HL-60/S4 (cell line): Measurements from ENCODE around the gene COMMD4.
"Not testable (repeated sequence)": the region's sequence is repeated elsewhere in the genome, so short reads cannot be mapped to it uniquely, and the experiment has no call there.

Experiments
- in situ Hi-C: fragments of 300-500 bp; cut with MboI; formaldehyde crosslinking; loops from 2 replicates; pipeline ENCODE4 v1.14.3; 2022; ENCODE audit warnings: low sequenced_read_pairs

COMMD4 gene

DNA sequence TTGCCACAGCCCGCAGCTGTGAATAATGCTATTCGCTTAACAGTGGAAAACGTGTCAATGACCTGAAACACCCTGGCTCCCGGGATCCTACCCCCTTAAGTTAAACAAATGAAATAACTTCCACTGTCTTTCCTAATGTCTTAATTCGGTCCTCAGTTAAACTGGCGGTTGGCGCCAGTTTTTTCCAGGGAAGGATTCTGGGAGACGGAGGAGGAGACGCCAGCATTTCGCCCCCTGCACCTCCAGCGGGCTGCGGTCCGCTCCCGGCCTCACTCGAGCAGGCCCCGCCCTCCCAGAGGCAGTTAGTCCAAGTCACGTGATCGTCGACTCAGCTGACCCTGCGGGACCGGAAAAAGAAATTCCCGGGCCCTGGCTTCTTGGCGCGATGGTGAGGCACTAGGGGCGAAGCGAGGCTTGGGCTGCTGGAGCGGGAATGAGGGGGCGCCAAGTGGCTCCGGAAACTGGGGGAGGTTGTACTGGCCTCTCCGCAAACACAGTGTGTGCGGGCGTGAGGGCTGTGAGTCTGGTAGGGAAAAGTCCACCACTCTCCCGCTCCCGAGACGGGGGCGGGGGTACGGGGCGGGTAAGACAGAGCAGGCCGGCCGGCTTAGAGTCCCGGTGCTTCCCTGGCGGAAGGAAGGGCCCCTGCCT is at the start of gene COMMD4:
COMMD4 (plus strand) TSS at position 359 of the 651 bp plus-strand sequence; CDS start at position 386, 27 bp downstream.
- in situ Hi-C loops = no loop called here

DNA sequence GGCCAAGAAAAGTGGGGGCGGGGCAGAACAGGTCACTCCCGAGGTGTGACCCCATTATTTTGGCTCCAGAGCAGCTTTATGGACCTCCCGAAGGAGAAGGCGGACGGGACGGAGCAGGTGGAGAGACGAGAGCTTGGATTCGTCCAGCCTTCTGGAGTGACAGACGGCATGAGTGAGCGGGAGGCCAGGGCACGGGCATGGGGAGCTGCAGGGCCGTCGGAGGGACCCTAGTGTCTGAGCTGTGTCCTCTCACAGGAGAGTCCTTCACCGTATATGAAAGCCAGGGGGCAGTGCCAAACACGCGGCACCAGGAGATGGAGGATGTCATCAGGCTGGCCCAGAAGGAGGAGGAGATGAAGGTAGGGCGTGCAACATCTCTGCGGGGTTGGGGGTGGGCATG is 42.2 kb upstream of the COMMD4 start:
- in situ Hi-C loops = not testable (repeated sequence)

DNA sequence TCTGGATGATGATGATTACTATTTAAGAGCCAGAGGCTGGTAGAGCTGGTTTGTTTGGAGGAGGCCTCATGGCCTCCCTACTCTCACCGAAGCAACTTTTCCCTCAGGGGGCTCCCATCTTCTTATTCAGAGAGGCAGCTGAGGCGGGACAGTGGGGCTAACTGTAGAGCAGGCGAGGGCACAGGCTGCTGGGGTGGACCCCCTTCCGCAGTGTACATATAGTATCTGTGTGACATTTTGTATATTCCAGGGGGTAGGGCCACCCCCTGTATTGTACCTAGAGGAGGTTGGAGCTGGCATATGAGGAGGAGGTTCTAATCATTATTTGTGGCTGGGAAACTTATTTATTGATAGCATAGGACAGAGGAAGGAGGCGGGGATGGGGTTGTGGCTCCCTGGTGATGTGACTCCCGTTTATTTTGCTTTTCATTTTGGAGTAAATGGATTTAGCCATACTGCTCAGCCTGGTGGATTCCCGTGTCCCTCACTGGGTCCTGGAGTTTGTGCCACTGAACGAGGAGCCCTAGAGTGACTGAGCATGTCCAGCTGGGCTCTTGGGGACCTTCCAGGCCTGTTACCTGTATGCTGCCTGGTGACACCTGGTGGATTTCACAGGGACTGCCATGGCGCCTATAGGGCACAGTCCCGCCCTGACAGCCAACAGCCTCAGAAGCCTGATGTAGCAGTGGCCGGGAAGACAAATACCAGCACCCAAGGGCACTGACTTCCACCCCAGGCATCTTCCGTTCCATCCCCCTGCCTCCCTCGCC is 37.1 kb upstream of the COMMD4 start:
- in situ Hi-C loops = not testable (repeated sequence)

DNA sequence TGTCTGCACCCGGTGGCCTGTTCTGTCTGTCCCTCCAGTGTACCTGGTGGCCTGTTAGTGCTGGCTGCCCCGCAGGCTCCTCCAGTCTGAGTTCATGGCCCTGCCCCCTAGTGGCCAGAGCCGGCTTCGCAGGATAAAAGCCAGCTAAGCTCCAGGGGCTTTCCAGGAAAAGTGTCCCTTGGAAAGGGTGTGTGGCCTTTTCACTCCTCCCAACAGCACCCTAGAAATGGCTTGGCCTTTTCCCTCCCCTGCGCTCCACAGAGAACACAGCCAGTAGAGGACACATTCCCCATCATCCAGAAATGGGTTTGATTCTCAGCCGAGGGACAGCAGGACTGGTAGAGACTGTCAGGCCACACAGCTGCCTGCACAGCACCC is 36.6 kb upstream of the COMMD4 start:
- in situ Hi-C loops = not testable (repeated sequence)

DNA sequence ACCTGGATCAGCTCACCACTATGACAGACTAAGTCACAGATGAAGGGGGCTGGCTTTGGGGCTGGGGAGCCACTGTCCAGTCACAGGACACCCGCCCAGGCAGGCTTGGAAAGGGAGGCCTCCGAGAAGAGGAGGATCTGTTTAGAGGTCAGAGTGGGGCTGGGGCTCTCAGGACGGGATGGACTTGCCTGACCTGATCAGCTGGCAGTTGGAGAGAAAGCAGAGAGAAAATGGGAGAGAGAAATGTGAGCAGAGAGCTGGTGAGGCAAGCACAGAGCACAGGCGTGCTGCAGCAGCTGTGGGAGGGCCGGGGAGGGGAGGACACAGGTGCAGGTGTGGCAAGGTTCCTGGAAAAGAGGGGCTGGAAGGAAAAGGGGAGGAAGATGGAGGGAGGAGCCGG is 35.8 kb upstream of the COMMD4 start:
- in situ Hi-C loops = loop anchor here (25.0 kb wide), 1 partner anchor 1238 kb away; no protein-coding TSS in a partner anchor

DNA sequence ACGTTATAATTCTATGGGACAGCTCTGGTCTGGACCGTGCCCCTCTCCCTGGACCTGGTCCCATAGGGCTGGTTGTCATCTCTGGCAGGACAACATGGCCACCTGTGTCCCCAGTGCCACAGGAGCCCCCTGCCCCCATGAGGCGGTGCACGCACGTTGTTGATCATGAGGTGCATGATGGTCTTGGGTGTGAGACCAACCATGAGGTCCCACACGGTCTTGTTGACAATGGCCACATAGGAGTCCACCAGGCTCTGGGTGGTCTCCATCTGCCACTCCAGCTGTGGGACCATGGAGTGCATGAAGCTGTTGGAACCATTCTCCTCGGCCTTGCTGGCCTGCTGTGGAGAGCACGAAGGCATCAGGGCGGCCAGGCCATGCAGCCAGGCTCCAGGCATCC is 33.5 kb upstream of the COMMD4 start:
- in situ Hi-C loops = loop anchor here (25.0 kb wide), 1 partner anchor 1240 kb away; no protein-coding TSS in a partner anchor

DNA sequence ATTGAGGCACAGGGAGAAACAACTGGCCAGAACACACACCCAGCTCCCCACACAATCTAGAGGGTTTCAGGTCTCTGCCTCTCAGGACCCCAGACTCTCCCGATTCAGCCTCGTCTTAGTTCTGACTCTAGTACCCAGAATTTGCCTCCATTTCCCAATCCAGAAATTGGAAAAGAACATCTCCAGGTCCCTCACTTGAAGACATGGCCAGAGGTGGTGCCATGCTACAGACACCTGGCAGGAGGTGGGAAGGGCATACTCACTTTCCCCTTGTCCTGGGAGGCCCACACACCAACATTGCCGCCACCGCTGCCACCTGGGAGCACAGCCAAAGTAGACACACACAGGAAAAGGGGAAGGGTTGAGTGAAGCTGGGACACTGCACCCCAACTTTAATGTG is 33.1 kb upstream of the COMMD4 start:
- in situ Hi-C loops = loop anchor here (25.0 kb wide), 1 partner anchor 1240 kb away; no protein-coding TSS in a partner anchor

DNA sequence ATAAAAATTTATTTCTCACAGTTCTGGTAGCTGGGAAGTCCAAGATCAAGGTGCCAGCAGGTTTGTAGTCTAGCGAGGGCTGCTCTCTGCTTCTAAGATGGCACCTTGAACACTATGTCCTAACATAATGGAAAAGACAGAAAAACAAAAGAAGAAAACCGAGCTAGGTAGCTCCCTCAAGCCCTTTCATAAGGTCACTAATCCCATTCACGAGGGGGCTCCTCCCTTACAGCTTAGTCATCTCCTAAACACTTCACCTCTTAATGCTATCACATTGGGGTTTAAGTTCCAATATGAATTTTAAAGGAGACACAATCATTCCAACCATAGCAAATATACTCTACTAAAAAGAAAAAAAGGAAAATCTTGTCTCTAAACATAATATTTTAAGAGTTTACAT is 29.7 kb upstream of the COMMD4 start:
- in situ Hi-C loops = loop anchor here (25.0 kb wide), 1 partner anchor 1244 kb away; no protein-coding TSS in a partner anchor

DNA sequence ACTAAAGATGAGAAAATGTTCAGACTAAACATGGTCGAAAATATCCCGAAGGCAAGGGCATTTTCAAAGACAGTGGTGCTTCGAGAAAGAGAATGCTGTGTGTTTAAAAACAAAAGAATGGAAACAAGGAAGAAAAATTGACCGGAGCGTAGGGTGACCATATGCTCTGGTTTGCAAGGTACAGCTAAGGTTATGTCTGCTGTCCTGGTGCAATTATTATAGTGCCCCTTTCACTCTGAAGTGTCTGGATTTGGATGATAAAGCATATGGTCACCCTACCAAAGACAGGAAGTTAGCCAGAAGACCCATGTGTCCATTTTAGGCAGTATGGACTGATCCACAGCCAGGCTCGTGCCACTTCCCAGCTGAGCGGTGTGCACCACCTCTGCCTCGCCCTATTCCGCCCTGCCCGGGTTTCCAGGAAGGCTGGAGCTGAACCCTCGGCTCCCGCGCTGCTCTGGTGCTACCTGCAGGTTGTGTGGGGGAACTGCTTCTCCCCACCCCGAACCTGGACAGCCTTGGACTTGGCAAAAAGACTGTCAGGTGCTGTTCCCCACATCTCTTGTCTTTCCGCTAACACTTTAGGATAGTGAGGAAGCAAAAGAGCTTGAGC is 28.0 kb upstream of the COMMD4 start:
- in situ Hi-C loops = loop anchor here (25.0 kb wide), 1 partner anchor 1246 kb away; no protein-coding TSS in a partner anchor

DNA sequence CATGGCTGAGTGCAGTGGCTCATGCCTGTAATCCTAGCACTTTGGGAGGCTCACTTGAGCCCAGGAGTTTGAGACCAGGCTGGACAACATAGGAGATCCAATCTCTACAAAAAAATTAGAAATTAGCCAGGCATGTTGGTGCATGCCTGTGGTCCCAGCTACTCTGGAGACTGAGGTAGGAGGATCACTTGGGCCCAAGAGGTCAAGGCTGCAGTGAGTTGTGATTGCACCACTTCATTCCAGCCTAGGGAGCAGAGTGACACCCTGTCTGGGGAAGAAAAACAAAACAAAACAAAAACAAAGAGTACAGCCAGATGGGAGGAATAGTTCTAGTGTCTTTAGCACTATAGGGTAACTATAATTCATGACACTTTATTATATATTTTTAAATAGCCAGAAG is 26.2 kb upstream of the COMMD4 start:
- in situ Hi-C loops = loop anchor here (25.0 kb wide), 1 partner anchor 1247 kb away; no protein-coding TSS in a partner anchor

DNA sequence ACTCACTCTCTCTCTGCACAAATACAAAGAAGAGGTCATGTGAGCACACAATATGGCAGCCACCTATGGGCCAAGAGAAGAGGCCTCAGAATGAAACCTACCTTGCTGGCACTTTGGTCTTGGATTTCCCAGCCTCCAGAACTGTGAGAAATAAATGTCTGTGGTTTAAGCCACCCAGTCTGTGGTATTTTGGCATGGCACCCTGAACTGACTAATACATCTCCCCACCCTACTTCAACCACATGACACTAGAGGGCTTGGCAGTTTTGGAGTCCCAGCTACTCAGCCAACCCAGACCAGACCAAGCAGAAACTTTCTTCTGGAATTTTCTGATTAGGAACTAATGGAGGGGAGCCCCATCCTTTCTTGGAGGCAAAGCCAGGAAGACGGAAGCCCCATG is 23.3 kb upstream of the COMMD4 start:
- in situ Hi-C loops = loop anchor here (25.0 kb wide), 1 partner anchor 1250 kb away; no protein-coding TSS in a partner anchor

DNA sequence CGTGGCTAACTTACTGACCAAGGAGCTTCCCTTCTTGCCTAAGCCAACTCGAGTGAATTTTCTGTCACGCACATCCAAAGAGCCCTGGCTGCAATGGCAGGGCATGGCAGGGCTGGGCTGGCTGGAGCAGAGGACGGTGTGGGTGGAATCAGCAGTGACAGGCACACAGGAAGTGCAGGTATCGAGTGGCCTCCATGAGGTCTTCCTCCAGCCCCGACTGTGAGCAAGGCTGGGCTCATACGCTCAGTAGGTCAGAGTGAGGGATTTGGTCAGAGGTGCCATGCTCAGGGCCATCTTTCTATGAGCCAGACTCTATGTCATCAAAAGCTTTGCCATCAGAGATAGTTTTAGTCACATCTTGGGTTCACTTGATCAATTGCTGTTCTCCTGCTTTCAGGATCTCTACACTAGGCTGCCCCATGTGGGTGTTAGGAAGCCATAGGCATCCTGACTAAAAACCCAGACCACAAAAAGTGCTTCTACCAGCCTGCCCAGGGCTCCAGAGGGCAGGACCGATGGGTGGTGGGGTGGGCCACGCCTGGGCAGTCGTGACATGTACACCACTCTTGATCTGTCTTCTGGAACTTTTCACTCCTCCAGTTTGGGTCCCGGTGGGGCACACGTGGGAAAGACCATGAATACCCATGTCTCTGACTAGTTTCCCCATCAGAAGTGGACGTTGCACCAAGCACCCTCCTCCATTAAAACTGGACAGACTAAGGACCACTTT is 22.6 kb upstream of the COMMD4 start:
- in situ Hi-C loops = loop anchor here (25.0 kb wide), 1 partner anchor 1251 kb away; no protein-coding TSS in a partner anchor

DNA sequence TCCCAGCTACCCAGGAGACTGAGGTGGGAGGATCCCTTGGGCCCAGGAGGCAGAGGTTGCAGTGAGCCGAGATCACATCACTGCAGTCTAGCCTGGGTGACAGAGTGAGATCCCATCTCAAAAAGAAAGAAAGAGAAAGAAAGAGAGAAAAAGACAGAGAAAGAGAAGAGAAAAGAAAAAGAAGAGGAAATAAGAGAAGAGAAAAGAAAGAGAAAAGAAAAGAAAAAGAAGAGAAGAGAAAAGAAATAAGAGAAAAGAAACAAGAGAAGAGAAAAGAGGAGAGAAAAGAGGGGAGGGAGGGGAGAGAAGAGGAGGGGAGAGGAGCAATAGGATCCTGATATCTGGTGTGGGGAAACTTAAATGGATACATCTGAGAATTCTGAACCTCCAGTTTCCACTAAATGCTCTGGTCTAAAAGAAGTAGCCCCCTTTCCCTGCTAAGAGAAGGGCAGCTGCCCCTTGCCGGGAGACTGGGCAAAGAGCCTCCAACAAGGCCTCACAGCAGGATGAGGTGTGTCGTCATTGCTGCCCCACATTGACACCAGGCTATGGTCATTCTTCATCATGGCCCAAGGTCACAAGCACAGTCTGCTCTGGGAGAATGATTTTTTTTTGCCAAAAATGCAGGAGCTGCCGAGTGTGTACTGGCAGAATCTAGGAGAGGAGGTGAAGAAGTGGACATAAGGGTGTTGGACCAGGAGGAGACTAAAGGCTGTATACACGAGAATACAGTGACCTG is 21.1 kb upstream of the COMMD4 start:
- in situ Hi-C loops = loop anchor here (25.0 kb wide), 1 partner anchor 1252 kb away; no protein-coding TSS in a partner anchor

DNA sequence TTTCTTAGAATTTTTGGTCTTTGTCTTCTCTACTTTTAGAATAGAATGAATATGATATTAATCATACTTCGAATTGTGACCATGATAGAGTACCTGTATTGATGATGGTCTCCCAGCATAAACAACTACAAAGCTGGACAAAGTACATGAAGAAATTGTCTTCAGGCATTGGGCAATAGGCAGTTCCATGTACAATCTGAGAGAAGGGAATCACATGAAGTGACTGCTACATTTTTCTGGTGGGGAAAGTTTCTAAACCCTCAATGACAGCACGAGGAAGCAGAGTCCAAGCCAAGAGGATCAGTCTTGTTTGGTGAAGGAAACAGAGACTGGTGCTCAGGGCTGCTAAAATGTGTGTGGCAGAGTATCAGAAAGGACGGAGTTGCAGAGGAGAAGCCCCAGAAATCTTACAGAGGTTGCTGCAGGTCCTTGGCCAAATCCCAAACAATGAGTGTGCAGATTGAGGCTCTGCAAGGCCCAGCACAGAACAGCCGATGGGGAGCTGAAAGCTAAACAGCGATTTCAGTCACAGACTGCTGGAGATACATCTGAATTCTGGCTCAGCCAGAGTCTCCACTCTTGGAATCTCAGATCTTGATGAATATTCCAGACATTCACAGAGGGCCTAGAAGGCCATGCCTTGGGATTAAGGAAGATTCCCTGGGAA is 16.5 kb upstream of the COMMD4 start:
- in situ Hi-C loops = loop anchor here (25.0 kb wide), 1 partner anchor 1257 kb away; no protein-coding TSS in a partner anchor

DNA sequence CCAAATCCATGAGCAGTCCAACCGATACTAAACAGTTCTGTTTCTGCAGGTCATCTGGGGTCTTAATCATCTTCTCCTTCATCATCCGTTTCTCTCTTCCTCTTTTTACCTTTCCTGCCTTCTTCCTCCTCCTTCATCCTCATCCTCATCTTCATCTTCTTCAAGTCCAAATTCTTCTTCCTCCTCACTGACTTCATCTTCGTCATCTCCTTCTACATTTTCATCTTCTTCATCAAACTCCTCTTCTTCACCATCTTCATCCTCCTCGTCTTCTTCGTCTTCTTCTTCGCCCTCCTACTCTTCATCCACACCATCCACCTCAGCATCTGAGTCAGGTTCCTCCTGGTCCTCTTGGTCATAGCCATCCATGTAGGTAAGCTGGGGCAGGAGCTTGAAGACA is 14.2 kb upstream of the COMMD4 start:
- in situ Hi-C loops = loop anchor here (25.0 kb wide), 1 partner anchor 1259 kb away; no protein-coding TSS in a partner anchor

DNA sequence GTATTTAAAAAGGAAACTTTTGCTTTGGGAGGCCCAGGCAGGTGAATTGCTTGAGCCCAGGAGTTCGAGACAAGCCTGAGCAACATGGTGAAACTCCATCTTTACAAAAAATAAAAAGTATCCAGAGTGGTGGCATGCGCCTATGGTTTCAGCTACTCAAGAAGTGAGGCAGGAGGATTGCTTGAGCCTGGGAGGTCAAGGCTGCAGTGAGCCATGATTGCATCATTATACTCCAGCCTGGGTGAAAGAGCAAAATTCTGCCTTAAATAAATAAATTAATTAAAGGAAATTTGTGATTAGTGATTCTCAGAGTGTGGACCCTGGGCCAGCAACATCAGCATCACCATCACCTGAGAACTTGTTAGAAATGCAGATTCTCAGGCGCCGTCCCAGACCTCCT is 9.9 kb upstream of the COMMD4 start:
- in situ Hi-C loops = no loop called here

DNA sequence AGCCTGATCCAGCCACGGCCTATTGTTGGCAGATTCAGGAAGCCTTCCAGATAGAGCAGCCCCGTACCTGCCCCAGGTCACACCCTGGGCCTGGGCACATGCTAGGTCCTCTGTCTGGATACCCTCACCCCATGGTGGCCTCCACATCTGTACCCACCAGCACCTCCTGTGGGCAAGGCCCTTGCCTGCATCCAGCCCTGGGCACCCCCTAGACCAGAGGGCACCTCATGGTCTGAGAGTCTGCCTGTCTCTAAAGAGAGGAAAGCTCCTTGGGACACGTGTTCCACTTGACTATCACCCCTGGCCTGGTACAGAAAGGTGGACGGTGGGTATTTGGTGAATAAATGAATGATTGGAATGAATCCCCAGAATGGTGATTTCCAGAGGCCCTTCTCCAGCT is 8.9 kb upstream of the COMMD4 start:
- in situ Hi-C loops = no loop called here

DNA sequence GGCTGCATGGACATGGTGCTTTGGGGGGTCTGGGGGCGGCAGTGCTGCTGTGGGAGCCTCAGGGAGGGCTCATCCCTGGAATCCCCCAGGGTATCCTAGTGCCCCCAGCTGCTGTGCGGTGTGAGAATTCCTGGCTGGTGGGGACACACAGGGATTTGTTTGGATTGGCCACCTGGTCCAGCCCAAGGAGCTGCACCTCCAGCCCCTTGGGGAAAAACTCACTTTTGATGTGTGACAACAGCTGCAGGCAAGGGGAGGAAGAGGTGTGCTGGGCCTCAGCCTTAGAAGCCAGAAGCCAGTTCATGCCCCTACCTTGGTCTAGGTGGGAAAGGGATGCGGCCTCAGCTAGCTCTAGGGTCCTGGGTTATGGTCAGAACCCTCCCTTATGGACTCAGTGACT is 8.4 kb upstream of the COMMD4 start:
- in situ Hi-C loops = no loop called here
